GM12878 (cell line): ENCODE measurements around the gene DCUN1D3. TPM values are rescaled to one million over a fixed set of nuclear protein-coding genes. Genes with fewer than 3 reads are reported as not detected.

Experiments used
- ATAC-seq: fragments of 200-7000 bp; cut with Tn5 transposase; 3 replicates; pipeline ENCODE4 v1.9.1; 2020; ENCODE audit warnings: mild to moderate bottlenecking, moderate library complexity
- BruUV-seq: library from RNA; stranded (reverse); fragments of 400-500 nt; replicated peaks from 2 replicates; lab custom pipeline; 2021; lab: Mats Ljungman, UMichigan
- CTCF ChIA-PET: fragments of 300-600 bp; sonication (Branson Sonifier 250); formaldehyde crosslinking; extraction: SDS; loops from one replicate; lab custom pipeline; 2021; ENCODE audit warnings: inconsistent platforms; lab: Yijun Ruan, JAX
- POLR2A ChIA-PET: fragments of 350-600 bp; formaldehyde crosslinking; extraction: SDS; loops from one replicate; lab custom pipeline; 2021; ENCODE audit warnings: inconsistent platforms; lab: Charles Lee
- RAD21 ChIA-PET: fragments of 300-600 bp; sonication (Branson Sonifier 250); formaldehyde crosslinking; loops from one replicate; lab custom pipeline; 2023; ENCODE audit warnings: antibody characterized with exemption; ENCODE audit not compliant: unreplicated experiment; lab: Charles Lee
- SMC1A ChIA-PET: fragments of 300-600 bp; sonication (Branson Sonifier 250); formaldehyde crosslinking; loops from one replicate; lab custom pipeline; 2023; ENCODE audit not compliant: unreplicated experiment, uncharacterized antibody; lab: Charles Lee
- DNase-seq: peaks from one replicate; pipeline ENCODE4 v3.0.0-alpha.2; 2011; ENCODE audit warnings: low read depth, low spot score
- FAIRE-seq: peaks from 3 replicates; lab custom pipeline; 2011; peaks lifted over from hg19 to GRCh38; lab: Jason Lieb, UNC
- H2AFZ ChIP-seq: 2 replicates; pipeline ENCODE4 v1.6.0; 2011; ENCODE audit warnings: low read depth, low read length, control low read depth; ENCODE audit not compliant: control insufficient read depth
- H3K27ac ChIP-seq: 2 replicates; pipeline ENCODE4 v1.5.1; 2011; ENCODE audit warnings: control low read depth; ENCODE audit not compliant: control insufficient read depth, insufficient read depth
- H3K27me3 ChIP-seq, 2 experiments: replicated peaks in 1 of 2; 2 replicates each; pipeline versions ENCODE4 v1.6.0 to v1.6.1; 2011; ENCODE audit warnings: low read length in 1 of 2; ENCODE audit not compliant: control insufficient read depth in 2 of 2, insufficient read depth in 2 of 2
- H3K36me3 ChIP-seq, 2 experiments: 2 replicates each; pipeline ENCODE4 v1.5.1; 2011; ENCODE audit warnings: low read length in 1 of 2; ENCODE audit not compliant: control insufficient read depth in 2 of 2, insufficient read depth in 2 of 2
- H3K4me1 ChIP-seq: 2 replicates; pipeline ENCODE4 v1.6.1; 2011; ENCODE audit warnings: mild to moderate bottlenecking, low read length, moderate library complexity, mixed read lengths; ENCODE audit not compliant: control insufficient read depth, insufficient read depth
- H3K4me2 ChIP-seq: 2 replicates; pipeline ENCODE4 v1.6.0; 2011; ENCODE audit warnings: control low read depth; ENCODE audit not compliant: control insufficient read depth, insufficient read depth
- H3K4me3 ChIP-seq: fragments of 200-600 bp; sonication (generic); 2 replicates; pipeline ENCODE4 v1.5.1; 2016
- H3K79me2 ChIP-seq: 2 replicates; pipeline ENCODE4 v1.6.0; 2011; ENCODE audit warnings: low read length; ENCODE audit not compliant: control insufficient read depth, insufficient read depth
- H3K9ac ChIP-seq: 2 replicates; pipeline ENCODE4 v1.8.0; 2011; ENCODE audit warnings: low read length, control low read depth, mixed read lengths; ENCODE audit not compliant: control insufficient read depth, insufficient read depth
- H3K9me3 ChIP-seq: replicated peaks from 3 replicates; pipeline ENCODE4 v1.5.1; 2011; ENCODE audit warnings: mild to moderate bottlenecking, low read length; ENCODE audit not compliant: control insufficient read depth, insufficient read depth
- H4K20me1 ChIP-seq: 2 replicates; pipeline ENCODE4 v1.6.0; 2011; ENCODE audit not compliant: control insufficient read depth, insufficient read depth
- BMI1 ChIP-seq: fragments of 450-650 bp; IDR thresholded peaks from 2 replicates; pipeline ENCODE4 v1.6.1; 2016; ENCODE audit warnings: mild to moderate bottlenecking, moderate library complexity, borderline replicate concordance
- MLLT1 ChIP-seq: fragments of 450-650 bp; IDR thresholded peaks from 2 replicates; pipeline ENCODE4 v1.6.1; 2016; ENCODE audit warnings: mild to moderate bottlenecking
- PAX5 ChIP-seq: IDR thresholded peaks from 2 replicates; pipeline ENCODE4 v1.6.1; 2011; ENCODE audit warnings: low read depth, low read length, borderline replicate concordance
- WGBS: methylation state at CpG from one replicate; pipeline ENCODE4 v1.1.6; 2016; ENCODE audit warnings: low lambda C conversion rate; ENCODE audit not compliant: insufficient replicate concordance, insufficient coverage; ENCODE audit errors: missing lambda C conversion rate; 5-methylcytosine and 5-hydroxymethylcytosine counted together
- in situ Hi-C: fragments of 300-500 bp; cut with MboI; formaldehyde crosslinking; loops from 9 replicates; pipeline ENCODE4 v1.14.3; 2018; ENCODE audit warnings: mixed read lengths
- intact Hi-C: fragments of 100-400 bp; cut with micrococcal nuclease; formaldehyde crosslinking; loops from one replicate; pipeline ENCODE4 v1.14.2; 2022; ENCODE audit not compliant: unreplicated experiment
- polyA plus RNA-seq, 11 experiments: library from polyadenylated mRNA; depleted of rRNA in 4 of 11; unstranded in 6 of 11; stranded (reverse) in 5 of 11; fragments of >200 nt; fragmentation: Nextera tagmentation in 4 of 11; fragmentation: Illumina TruSeq in 1 of 11; extraction: Ambion mirVana in 4 of 11; extraction: Trizol in 1 of 11; gene quantifications; 1 replicate in 1 of 11; 2 replicates in 10 of 11; pipeline versions ENCODE4 v1.2.1 to v1.2.3, GENCODE V29; 2011 to 2016; ENCODE audit warnings: inconsistent platforms in 2 of 11, missing spikeins in 2 of 11, low read depth in 1 of 11
- total RNA-seq, 4 experiments: library from RNA; depleted of rRNA in 3 of 4; stranded (reverse); fragments of >200 nt in 3 of 4; fragmentation: Illumina TruSeq in 1 of 4; extraction: Trizol in 1 of 4; gene quantifications; 2 replicates each; pipeline versions ENCODE4 v1.2.1 to v1.2.3, GENCODE V29; 2013 to 2021
- TF ChIP-seq, protein P1 (sequence below): fragments of 450-650 bp; IDR thresholded peaks from 2 replicates; pipeline ENCODE4 v1.6.1; 2016; ENCODE audit warnings: mild to moderate bottlenecking, moderate library complexity, borderline replicate concordance

Gene DCUN1D3
- total and polyA plus RNA-seq, 10 of the 15 experiments (the other 5 are each of a cell fraction or from before 2014, with no cell fraction given), result 0.47 to 4.5 (median 1.9) TPM

- no peak overlapping the region for H2AFZ ChIP-seq
- no peak for FAIRE-seq
- H3K36me3 ChIP-seq, result no peaks in the 10 kb centered on the region
- POLR2A ChIA-PET, result no interaction called here
- peak; percentile 53; the same call in 1 of the 2 replicates for TF ChIP-seq PAX5
- TF ChIP-seq BMI1, result no peak
- peak; percentile 18; the same call in 1 of the 3 replicates for ATAC-seq
- in situ Hi-C loops, result no loop called here
- DNase-seq, result no peak
- intact Hi-C loops, result no loop called here
- RAD21 ChIA-PET, result no interaction called here
- H3K4me2 ChIP-seq, result no peak overlapping the region
- CTCF ChIA-PET, result interaction anchor here (0.8 to 1.3 kb wide), 4 partner anchors 13 to 272 kb away, joined by 3 to 5 read pairs (median 4); no protein-coding TSS in a partner anchor
- H3K27ac ChIP-seq, result no peak overlapping the region
- no peaks in the 10 kb centered on the region for H3K9me3 ChIP-seq
- H3K4me1 ChIP-seq, result peaks cover 7% of the 10 kb centered on the region
- 95% methylated on average over 10 of the region's 10 CpGs for WGBS
- BruUV-seq, result no TSS peak
- H3K27me3 ChIP-seq, result no peaks in the 10 kb centered on the region
- H4K20me1 ChIP-seq, result no peaks in the 10 kb centered on the region
- H3K4me3 ChIP-seq, result no peak overlapping the region
- SMC1A ChIA-PET, result interaction anchor here (1.0 to 1.1 kb wide), 2 partner anchors 16 to 37 kb away, joined by 3 read pairs; no protein-coding TSS in a partner anchor
- H3K79me2 ChIP-seq, result peaks cover 10% of the 10 kb centered on the region
- H3K9ac ChIP-seq, result no peak overlapping the region
These were observed 88.2 kb downstream of the DCUN1D3 start for GRCh38 chr16:20811889-20812439.

GRCh38 chr16:20807862-20808261 is 92.3 kb downstream of the DCUN1D3 start:
- Histone ChIP-seq H3K9ac (peak overlapping the region; percentile 99; the same call in 1 of the 2 replicates), H3K36me3 (no peaks in the 10 kb centered on the region), H3K79me2 (peaks cover 17% of the 10 kb centered on the region), H2AFZ (no peak overlapping the region), H3K4me1 (peaks cover 7% of the 10 kb centered on the region), H3K4me2 (peak overlapping the region; percentile 85), H3K9me3 (no peaks in the 10 kb centered on the region), H3K27me3 (no peaks in the 10 kb centered on the region), H3K27ac (peak overlapping the region; percentile 94; the same call in 1 of the 2 replicates), H3K4me3 (peak overlapping the region; percentile 88), H4K20me1 (no peaks in the 10 kb centered on the region)
- RAD21 ChIA-PET, result no interaction called here
- BruUV-seq, result no TSS peak
- FAIRE-seq, result no peak
- CTCF ChIA-PET, result no interaction called here
- SMC1A ChIA-PET, result no interaction called here
- TF ChIP-seq, protein P1, sequence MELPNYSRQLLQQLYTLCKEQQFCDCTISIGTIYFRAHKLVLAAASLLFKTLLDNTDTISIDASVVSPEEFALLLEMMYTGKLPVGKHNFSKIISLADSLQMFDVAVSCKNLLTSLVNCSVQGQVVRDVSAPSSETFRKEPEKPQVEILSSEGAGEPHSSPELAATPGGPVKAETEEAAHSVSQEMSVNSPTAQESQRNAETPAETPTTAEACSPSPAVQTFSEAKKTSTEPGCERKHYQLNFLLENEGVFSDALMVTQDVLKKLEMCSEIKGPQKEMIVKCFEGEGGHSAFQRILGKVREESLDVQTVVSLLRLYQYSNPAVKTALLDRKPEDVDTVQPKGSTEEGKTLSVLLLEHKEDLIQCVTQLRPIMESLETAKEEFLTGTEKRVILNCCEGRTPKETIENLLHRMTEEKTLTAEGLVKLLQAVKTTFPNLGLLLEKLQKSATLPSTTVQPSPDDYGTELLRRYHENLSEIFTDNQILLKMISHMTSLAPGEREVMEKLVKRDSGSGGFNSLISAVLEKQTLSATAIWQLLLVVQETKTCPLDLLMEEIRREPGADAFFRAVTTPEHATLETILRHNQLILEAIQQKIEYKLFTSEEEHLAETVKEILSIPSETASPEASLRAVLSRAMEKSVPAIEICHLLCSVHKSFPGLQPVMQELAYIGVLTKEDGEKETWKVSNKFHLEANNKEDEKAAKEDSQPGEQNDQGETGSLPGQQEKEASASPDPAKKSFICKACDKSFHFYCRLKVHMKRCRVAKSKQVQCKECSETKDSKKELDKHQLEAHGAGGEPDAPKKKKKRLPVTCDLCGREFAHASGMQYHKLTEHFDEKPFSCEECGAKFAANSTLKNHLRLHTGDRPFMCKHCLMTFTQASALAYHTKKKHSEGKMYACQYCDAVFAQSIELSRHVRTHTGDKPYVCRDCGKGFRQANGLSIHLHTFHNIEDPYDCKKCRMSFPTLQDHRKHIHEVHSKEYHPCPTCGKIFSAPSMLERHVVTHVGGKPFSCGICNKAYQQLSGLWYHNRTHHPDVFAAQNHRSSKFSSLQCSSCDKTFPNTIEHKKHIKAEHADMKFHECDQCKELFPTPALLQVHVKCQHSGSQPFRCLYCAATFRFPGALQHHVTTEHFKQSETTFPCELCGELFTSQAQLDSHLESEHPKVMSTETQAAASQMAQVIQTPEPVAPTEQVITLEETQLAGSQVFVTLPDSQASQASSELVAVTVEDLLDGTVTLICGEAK, result no peak
- TF ChIP-seq MLLT1, result 0 out of 2 replicates have a peak, but pooled peaks have one; percentile 13
- POLR2A ChIA-PET, result no interaction called here
- DNase-seq, result no peak
- WGBS, result 92% methylated on average over 11 of the region's 11 CpGs
- in situ Hi-C loops (no loop called here), intact Hi-C loops (loop anchor here (2.0 to 5.0 kb wide), 3 partner anchors 39 to 93 kb away; partner anchors contain the start of genes DCUN1D3, LYRM1 and THUMPD1)
- no peak for ATAC-seq
